COLO668 (cell line): ENCODE measurements around the gene NSG1.

Experiments
- DNase-seq: peaks from one replicate; lab custom pipeline; 2025; ENCODE audit not compliant: unreplicated experiment; lab: John Stamatoyannopoulos, UW

Gene NSG1

GRCh38 chr4:4395849-4396627 lies 9.1 kb downstream of the NSG1 start:
- DNase-seq, result peak; percentile 69

- DNase-seq, result no peak
These were observed 9.9 kb downstream of the NSG1 start for GRCh38 chr4:4396628-4397440.

- no peak for DNase-seq
These were observed 10.5 kb downstream of the NSG1 start for GRCh38 chr4:4397441-4397819.

GRCh38 chr4:4398430-4398829 lies 11.5 kb downstream of the NSG1 start:
- DNase-seq, result no peak

- no peak for DNase-seq
These were observed 14.1 kb downstream of the NSG1 start for GRCh38 chr4:4401036-4401435.

GRCh38 chr4:4402966-4403365 lies 16.1 kb downstream of the NSG1 start:
- no peak for DNase-seq

- DNase-seq, result no peak
These were observed 18.6 kb downstream of the NSG1 start for GRCh38 chr4:4405358-4405962.

- peak; percentile 25 for DNase-seq
These were observed 19.8 kb downstream of the NSG1 start for GRCh38 chr4:4406455-4407298.

- DNase-seq, result no peak
These were observed 20.6 kb downstream of the NSG1 start for GRCh38 chr4:4407299-4408131.

GRCh38 chr4:4408132-4408523 lies 21.2 kb downstream of the NSG1 start:
- peak; percentile 11 for DNase-seq

- DNase-seq, result no peak
These were observed 21.9 kb downstream of the NSG1 start for GRCh38 chr4:4408576-4409335.

- no peak for DNase-seq
These were observed 22.7 kb downstream of the NSG1 start for GRCh38 chr4:4409416-4410115.

GRCh38 chr4:4410271-4410670 lies 23.4 kb downstream of the NSG1 start:
- DNase-seq, result no peak

- DNase-seq, result no peak
These were observed 25.0 kb downstream of the NSG1 start for GRCh38 chr4:4411906-4412305.

GRCh38 chr4:4412641-4413372 lies 25.9 kb downstream of the NSG1 start:
- no peak for DNase-seq

- no peak for DNase-seq
These were observed 26.4 kb downstream of the NSG1 start for GRCh38 chr4:4413373-4413725.

- no peak for DNase-seq
These were observed 26.9 kb downstream of the NSG1 start for GRCh38 chr4:4413806-4414205.

GRCh38 chr4:4415107-4415805 lies 28.4 kb downstream of the NSG1 start:
- DNase-seq, result no peak
